Measurements from ENCODE around the gene KCNQ1. TPM values are rescaled to one million over a fixed set of nuclear protein-coding genes. Genes with fewer than 3 reads are reported as not detected.
A peak's percentile ranks its signal among the peaks of the same experiment; 100 is the strongest.

The KCNQ1 gene
- total and polyA plus RNA-seq, 4 donors = 15.4 to 41.7 (median 26.2) TPM

DNA sequence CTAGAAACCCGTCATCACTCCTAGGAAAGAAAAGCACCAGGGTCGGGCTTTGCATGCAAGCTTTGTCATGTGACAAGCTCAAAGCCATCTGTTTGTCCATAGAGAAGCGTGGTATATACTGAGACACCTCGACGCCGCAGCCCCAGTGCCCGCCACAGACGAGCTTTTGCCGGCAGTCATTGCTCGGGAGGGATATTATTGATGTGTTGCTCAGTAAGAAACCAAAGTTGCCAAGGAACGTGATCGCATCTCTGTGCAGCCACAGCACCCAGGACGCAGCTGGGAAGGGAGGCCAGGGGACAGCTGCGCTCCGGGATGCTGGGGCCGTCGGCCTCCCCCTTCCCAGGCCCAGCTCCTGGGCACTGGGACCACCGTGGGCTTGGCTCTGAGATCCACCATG is 344.5 kb downstream of the KCNQ1 start:
- Histone ChIP-seq H3K4me1 (ENCODE audit: control insufficient read depth in 5 of 5, insufficient read depth in 5 of 5, low read length in 5 of 5) (peaks cover 0 to 5% (median 4%) of the 10 kb centered on the region in 5 donors), H3K9me3 (ENCODE audit: control insufficient read depth in 4 of 4, insufficient read depth in 3 of 4, low read length in 3 of 4) (no peaks in the 10 kb centered on the region), H3K27ac (ENCODE audit: low read depth in 1 of 2, low read length in 1 of 2) (no peak overlapping the region), H3K9ac (ENCODE audit: insufficient read depth in 1 of 2, low read length in 2 of 2) (no peak overlapping the region), H3K36me3 (ENCODE audit: control insufficient read depth in 4 of 4, insufficient read depth in 4 of 4, low read length in 4 of 4) (no peaks in the 10 kb centered on the region), H3K4me3 (no peak overlapping the region), H3K27me3 (ENCODE audit: control insufficient read depth in 3 of 3, insufficient read depth in 3 of 3, low read length in 2 of 3) (no peaks in the 10 kb centered on the region)
- 88 to 94% methylated on average over 18 of the region's 18 CpGs for WGBS, 2 donors
- no peak for ATAC-seq (ENCODE audit: insufficient read depth, low FRiP score)
- peak in 1 of 3 donors; percentile 10 for DNase-seq
- no peak for TF ChIP-seq CTCF (IDR thresholded peaks at IDR 0.05; ENCODE audit: control extremely low read depth, extremely low read depth)

DNA sequence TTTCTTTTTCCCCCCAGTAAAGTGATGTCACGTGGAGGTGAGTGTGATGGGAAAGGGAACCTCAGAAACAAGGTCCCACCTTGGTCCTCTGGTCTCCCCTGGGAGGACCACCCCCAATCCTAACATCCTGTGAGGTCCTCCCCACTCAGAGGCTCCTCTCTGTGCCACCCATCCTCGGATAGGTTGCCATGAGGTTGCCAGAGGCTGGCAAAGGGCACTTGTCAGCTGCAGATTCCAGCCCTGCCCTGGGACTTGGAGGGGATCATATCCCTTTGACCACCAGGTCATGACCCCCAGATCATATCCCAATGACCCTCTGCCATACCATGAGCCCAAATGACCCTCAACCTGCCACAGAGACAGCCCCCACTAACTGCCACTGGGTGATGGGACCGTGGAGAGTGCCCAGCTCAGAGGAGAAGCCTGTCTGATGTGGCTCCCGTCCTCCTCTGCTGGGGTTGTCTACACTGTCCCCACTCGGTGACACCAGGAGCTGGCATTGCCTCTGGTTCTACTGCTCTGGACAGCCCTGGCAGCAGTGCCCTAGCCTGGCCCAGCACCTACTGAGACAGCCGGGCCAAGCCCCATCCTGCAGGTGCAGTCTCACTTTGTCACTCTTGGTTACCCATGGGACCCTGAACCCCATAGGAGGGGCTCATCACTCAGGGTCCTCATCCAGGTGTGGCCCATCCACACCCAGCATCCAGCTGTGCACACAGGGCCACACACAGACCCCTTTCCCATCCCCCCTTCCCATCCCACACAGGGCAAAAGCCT is 345.2 kb downstream of the KCNQ1 start:
- no peak for TF ChIP-seq CTCF (IDR thresholded peaks at IDR 0.05; ENCODE audit: control extremely low read depth, extremely low read depth)
- no peak for ATAC-seq (ENCODE audit: insufficient read depth, low FRiP score)
- DNase-seq = peak in 1 of 3 donors; percentile 9
- no peak overlapping the region for H3K4me3 ChIP-seq
- no peaks in the 10 kb centered on the region for H3K9me3 ChIP-seq (ENCODE audit: control insufficient read depth in 4 of 4, insufficient read depth in 3 of 4, low read length in 3 of 4)
- WGBS, 2 donors = 96 to 97% methylated on average over 6 of the region's 6 CpGs
- no peaks in the 10 kb centered on the region for H3K36me3 ChIP-seq (ENCODE audit: control insufficient read depth in 4 of 4, insufficient read depth in 4 of 4, low read length in 4 of 4)
- H3K9ac ChIP-seq (ENCODE audit: insufficient read depth in 1 of 2, low read length in 2 of 2) = no peak overlapping the region
- peaks cover 0 to 5% (median 4%) of the 10 kb centered on the region in 5 donors for H3K4me1 ChIP-seq (ENCODE audit: control insufficient read depth in 5 of 5, insufficient read depth in 5 of 5, low read length in 5 of 5)
- H3K27ac ChIP-seq (ENCODE audit: low read depth in 1 of 2, low read length in 1 of 2) = no peak overlapping the region
- no peaks in the 10 kb centered on the region for H3K27me3 ChIP-seq (ENCODE audit: control insufficient read depth in 3 of 3, insufficient read depth in 3 of 3, low read length in 2 of 3)

GRCh38 chr11:2790568-2790921 is 345.7 kb downstream of the KCNQ1 start:
- ATAC-seq (ENCODE audit: insufficient read depth, low FRiP score) = no peak
- H3K4me1 ChIP-seq (ENCODE audit: control insufficient read depth in 5 of 5, insufficient read depth in 5 of 5, low read length in 5 of 5) = peaks cover 0 to 5% (median 4%) of the 10 kb centered on the region in 5 donors
- no peak overlapping the region for H3K27ac ChIP-seq (ENCODE audit: low read depth in 1 of 2, low read length in 1 of 2)
- no peaks in the 10 kb centered on the region for H3K9me3 ChIP-seq (ENCODE audit: control insufficient read depth in 4 of 4, insufficient read depth in 3 of 4, low read length in 3 of 4)
- H3K36me3 ChIP-seq (ENCODE audit: control insufficient read depth in 4 of 4, insufficient read depth in 4 of 4, low read length in 4 of 4) = no peaks in the 10 kb centered on the region
- no peaks in the 10 kb centered on the region for H3K27me3 ChIP-seq (ENCODE audit: control insufficient read depth in 3 of 3, insufficient read depth in 3 of 3, low read length in 2 of 3)
- no peak for TF ChIP-seq CTCF (IDR thresholded peaks at IDR 0.05; ENCODE audit: control extremely low read depth, extremely low read depth)
- no peak overlapping the region for H3K4me3 ChIP-seq
- WGBS, 2 donors = 98% methylated on average over 14 of the region's 14 CpGs
- no peak overlapping the region for H3K9ac ChIP-seq (ENCODE audit: insufficient read depth in 1 of 2, low read length in 2 of 2)
- peak in 1 of 3 donors; percentile 11 for DNase-seq
